Rectal smooth muscle tissue (tissue), 1 donor: Measurements from ENCODE around the gene B4GALT1.

Experiments used
- H3K27ac ChIP-seq: one replicate; pipeline ENCODE4 v1.7.0; 2013; ENCODE audit warnings: low read depth, low read length, inconsistent platforms
- H3K27me3 ChIP-seq: one replicate; pipeline ENCODE4 v1.7.0; 2013; ENCODE audit warnings: low read length; ENCODE audit not compliant: control insufficient read depth, insufficient read depth
- H3K36me3 ChIP-seq: one replicate; pipeline ENCODE4 v1.7.0; 2013; ENCODE audit warnings: low read length; ENCODE audit not compliant: control insufficient read depth, insufficient read depth
- H3K4me1 ChIP-seq: one replicate; pipeline ENCODE4 v1.7.0; 2013; ENCODE audit warnings: low read length; ENCODE audit not compliant: control insufficient read depth, insufficient read depth
- H3K4me3 ChIP-seq: one replicate; pipeline ENCODE4 v1.7.0; 2013; ENCODE audit warnings: low read length
- H3K9ac ChIP-seq: one replicate; pipeline ENCODE4 v1.7.0; 2013; ENCODE audit warnings: low read length

B4GALT1 gene

DNA sequence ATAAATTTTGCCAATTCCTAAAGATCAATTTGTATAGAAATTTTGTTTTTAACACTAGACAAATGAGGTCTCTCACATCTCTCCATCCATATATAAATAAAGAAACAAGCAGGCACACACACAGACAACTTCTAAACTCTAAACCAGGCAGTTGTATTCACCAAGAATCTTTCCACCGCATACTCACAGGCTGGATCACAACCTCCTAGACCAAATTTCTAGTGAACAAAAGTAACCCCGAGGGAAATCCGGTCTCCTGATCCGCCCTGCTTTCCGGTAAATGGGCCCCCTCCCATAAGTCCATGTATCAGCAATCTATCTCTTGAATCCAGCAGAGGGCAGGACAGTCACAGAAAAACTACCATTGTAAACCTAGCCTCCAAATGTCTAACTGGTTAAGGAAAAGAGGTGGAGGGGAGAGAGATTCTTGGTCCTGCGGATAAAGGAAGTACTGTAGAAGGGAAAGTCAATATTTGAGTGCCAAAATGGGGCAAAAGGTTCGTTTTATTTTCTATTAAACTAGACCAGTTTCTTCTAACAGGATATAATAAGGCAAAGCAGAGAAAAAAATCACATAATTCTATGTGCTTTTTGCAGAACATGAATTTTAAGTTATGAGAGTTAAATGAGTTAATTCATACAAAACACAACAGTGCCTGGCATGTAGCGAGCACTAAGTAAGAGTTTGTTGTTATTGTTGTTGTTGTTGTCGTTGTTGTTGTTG is 85.8 kb downstream of the B4GALT1 start:
- Histone ChIP-seq H3K27ac (peak overlapping the region; percentile 24), H3K36me3 (no peaks in the 10 kb centered on the region), H3K4me1 (no peaks in the 10 kb centered on the region), H3K4me3 (no peak overlapping the region), H3K9ac (no peak overlapping the region), H3K27me3 (no peaks in the 10 kb centered on the region)

DNA sequence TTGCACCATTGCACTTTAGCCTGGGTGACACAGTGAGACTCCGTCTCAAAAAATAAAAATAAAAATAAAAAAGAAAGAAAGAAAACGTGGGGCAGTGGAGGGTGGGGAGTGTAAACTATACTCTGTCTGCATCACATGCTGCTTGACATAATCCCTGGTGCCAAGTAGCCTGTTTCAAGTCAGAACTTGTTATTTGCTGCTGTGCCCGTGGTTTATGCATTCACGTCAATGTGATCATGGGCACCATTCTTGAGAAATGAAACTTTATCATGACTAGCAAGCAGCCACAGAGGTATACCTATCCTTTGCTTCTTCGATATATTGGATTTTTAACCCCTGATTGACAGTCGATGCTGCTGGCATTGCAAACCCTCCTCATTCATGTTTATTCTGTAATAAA is 86.6 kb downstream of the B4GALT1 start:
- Histone ChIP-seq H3K4me1 (peaks cover 2% of the 10 kb centered on the region), H3K4me3 (no peak overlapping the region)

DNA sequence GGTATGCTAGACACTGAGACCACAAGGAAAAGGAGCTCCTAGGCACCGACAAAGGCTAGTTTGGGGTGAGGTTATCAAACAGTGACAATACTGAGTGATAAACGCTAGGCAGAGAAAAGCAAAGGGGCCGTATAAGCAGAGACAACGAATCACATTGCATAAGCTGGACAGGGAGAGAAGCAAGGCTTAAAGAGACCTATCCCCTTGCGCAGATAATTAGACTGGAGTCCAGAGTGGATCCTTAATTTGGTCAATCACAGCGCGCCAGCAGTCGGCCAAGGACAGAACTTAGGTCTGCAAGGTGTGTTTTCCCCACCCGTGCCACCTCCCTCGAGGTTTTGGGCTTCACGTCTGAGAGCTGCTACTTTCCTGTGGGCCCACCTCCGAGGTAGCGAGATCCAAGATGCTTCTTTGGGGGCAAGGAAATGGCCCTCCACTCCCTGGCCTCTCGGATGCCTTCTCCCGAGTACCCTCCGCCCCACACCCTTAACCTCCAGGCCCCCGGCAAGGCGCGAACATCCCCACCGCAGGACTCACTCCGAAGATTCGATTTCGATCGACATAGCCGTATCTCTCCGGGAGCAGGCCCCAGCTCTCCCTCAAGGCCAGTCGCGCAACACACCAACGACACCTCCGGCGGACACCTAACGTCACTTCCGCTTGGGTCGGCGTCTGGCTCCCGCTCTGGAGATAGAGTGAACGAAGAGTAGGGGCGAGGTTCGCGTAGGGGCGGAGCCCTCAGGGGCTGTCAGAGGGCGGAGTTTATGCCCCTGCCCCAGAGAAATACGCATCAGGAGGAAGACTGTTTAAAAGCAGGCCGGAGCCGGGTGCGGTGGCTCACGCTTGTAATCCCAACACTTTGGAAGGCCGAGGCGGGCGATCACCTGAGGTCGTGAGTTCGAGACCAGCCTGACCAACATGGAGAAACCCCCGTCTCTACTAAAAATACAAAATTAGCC is 90.8 kb downstream of the B4GALT1 start, which contains the start of gene SMU1:
Gene SMU1 (minus strand): TSS at position 629 of the 959 bp plus-strand sequence. CDS start 66 bp downstream, at position 563.
- peaks cover 7% of the 10 kb centered on the region for H3K36me3 ChIP-seq
- peak within 1 kb of the TSS; percentile 66 for H3K4me3 ChIP-seq
- H3K27ac ChIP-seq = peak within 1 kb of the TSS; percentile 92
- peak within 1 kb of the TSS; percentile 97 for H3K9ac ChIP-seq
- peaks cover 4% of the 10 kb centered on the region for H3K4me1 ChIP-seq
- H3K27me3 ChIP-seq = no peaks in the 10 kb centered on the region

More for the DNA sequence above, 86.6 kb downstream of the B4GALT1 start:
- Histone ChIP-seq H3K27me3 (no peaks in the 10 kb centered on the region), H3K27ac (peak overlapping the region; percentile 24), H3K36me3 (no peaks in the 10 kb centered on the region), H3K9ac (no peak overlapping the region)

DNA sequence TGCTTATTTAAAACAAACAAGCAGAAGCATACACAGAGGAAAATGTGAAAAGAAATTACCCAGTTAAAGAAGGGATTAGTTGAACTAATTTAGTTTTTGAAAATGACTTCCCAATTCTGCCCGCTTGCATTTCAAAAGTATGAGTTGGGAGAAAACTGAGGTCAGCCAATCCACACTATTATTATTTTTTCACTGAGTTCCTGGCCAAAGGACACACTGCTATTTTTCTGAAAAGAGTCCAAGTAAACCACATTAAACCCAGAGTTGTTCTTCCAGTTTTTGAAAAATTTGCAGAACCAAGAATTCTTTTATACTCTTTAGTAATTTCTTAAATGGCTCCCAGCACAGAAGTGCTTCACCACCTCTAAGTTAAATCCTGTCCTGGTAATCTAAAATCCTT is 98.1 kb downstream of the B4GALT1 start:
- Histone ChIP-seq H3K27me3 (no peaks in the 10 kb centered on the region), H3K27ac (no peak overlapping the region), H3K4me3 (no peak overlapping the region), H3K9ac (no peak overlapping the region), H3K36me3 (peaks cover 17% of the 10 kb centered on the region), H3K4me1 (no peaks in the 10 kb centered on the region)

DNA sequence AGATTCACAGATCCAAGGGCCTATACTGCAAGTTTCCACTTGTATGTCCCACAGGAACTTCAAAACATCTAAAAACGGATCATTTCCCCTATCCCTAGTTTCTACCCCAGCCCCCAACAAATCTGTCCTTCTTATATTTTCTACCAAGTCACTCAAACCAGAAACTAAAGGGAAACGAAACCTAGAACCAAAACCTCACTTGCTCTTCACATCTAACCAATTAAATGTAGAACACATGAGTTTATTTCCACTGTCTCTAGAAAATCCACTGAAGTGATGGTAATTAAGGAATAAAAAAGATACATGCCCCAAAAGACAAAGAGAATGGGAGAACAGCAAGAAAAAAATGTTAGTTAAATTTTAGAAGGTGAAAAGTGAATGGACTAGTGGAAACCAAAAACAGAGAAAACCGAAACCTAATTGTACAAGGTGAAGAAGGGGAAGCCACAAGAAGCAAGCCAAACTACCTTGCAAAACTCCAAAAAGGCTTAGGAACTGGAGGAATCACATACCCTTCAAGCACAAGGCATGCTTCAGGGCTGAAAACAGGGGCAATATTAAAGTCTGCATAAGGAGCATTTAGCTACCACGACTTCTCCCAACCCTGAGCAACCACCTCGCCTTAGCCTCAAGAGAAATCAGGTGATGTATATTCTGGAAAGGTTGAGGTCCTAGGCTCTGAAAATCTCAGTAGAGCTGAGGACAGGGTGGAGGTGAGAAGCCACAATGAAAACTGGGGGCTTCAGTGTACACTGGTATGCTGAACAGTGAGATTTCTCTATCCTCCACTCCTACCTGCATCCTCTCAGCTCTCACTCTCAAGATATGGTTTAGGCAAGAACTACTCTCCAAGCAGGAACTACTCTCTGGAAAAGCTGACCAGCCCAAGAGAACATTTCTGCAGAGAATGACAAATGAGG is 101.7 kb downstream of the B4GALT1 start:
- Histone ChIP-seq H3K27me3 (no peaks in the 10 kb centered on the region), H3K4me3 (no peak overlapping the region), H3K27ac (no peak overlapping the region), H3K9ac (no peak overlapping the region), H3K4me1 (no peaks in the 10 kb centered on the region), H3K36me3 (peaks cover 12% of the 10 kb centered on the region)
